Hindlimb muscle (tissue), 1 donor: ENCODE results near the gene FNBP1. TPM values are rescaled to one million over a fixed set of nuclear protein-coding genes. Genes with fewer than 3 reads are reported as not detected.

Experiments
- DNase-seq: peaks from one replicate; pipeline ENCODE4 v3.0.0-alpha.2; 2013
- polyA plus RNA-seq: library from polyadenylated mRNA; unstranded; fragments of 120-200 nt; gene quantifications from one replicate; pipeline ENCODE4 v1.2.1, GENCODE V29; 2013; ENCODE audit not compliant: insufficient read length

Gene FNBP1
- polyA plus RNA-seq, 1 donor: 19.8 TPM

DNA sequence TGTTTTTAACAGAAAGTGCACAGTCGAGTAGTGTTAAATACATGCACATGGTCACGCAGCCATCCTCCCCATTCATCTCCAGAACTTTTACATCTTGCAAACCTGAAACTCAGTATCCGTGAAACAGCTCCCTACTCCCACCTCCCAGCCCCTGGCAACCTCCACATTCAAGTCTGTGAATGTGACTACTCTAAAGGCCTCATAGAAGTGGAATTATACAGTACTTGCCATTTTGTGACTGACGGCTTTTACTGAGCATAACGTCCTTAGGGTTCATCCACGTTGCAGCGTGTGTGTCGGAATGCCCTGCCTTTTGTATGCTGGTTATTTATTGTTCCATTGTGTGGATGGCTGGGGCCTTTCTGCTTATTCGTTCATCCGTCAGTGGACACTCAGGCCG lies 171.9 kb downstream of the FNBP1 start:
- no peak for DNase-seq

DNA sequence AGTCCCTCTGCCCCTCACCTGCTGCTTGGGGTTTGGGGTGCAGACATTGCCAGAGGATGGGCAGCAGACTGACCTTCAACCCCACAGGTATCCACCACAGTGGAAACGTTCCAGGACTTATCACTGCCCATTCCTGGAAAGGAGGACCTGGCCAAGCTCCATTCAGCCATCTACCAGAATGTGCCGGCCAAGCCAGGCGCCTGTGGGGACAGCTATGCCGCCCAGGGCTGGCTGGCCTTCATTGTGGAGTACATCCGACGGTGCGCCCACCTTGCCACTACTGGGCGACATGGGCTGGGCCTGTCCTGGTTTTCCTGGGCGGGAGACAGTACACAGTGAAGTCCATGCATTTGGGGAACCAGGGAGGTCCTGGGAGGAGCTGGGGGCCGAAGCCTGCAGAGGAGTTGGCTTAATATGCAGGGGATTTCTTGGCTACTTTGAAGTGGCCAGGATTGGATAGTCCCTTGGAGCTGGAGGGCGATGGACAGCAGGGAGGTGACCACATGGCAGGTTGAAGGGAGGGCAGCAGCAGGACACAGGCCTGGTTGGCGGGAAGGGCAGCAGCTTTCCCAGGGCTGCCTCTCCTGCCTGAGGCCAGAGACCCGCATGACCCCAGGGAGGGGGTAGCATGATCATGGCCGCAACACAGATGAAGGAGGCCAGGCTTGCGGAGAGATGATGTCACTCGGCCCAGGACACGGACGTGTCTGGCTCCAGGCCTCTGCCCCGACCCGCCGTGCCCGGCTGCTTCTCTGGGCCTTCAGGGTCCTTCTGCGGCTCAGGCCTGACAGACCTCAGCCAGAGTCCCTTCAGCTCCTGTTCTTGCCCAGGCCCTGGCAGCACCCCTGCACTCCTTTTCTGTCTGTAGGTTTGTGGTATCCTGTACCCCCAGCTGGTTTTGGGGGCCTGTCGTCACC lies 173.1 kb downstream of the FNBP1 start:
- DNase-seq: no peak

DNA sequence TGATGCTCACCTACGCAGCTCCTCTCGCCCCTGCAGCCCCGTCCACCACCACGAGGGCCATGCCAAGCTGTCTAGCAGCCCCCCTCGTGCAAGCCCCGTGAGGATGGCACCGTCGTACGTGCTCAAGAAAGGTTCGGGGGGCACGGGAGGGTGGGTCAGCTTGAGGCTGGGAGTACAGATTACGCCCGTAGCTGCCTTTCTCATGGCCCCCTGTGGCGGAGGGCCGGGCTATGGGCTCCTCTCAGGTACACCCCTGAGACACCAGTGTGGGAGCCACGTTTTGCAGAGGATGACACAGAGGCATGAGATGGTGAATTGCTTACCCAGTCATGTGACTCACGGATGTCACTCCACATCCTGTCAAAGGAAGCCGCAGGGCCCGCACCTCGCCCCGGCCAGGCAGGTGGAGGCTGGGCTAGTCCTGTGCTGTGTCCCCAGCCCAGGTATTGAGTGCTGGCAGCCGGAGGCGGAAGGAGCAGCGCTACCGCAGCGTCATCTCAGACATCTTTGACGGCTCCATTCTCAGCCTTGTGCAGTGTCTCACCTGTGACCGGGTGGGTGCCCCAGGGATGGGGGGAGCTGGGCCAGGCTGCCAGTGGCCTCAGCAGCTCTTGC lies 174.0 kb downstream of the FNBP1 start:
- no peak for DNase-seq

DNA sequence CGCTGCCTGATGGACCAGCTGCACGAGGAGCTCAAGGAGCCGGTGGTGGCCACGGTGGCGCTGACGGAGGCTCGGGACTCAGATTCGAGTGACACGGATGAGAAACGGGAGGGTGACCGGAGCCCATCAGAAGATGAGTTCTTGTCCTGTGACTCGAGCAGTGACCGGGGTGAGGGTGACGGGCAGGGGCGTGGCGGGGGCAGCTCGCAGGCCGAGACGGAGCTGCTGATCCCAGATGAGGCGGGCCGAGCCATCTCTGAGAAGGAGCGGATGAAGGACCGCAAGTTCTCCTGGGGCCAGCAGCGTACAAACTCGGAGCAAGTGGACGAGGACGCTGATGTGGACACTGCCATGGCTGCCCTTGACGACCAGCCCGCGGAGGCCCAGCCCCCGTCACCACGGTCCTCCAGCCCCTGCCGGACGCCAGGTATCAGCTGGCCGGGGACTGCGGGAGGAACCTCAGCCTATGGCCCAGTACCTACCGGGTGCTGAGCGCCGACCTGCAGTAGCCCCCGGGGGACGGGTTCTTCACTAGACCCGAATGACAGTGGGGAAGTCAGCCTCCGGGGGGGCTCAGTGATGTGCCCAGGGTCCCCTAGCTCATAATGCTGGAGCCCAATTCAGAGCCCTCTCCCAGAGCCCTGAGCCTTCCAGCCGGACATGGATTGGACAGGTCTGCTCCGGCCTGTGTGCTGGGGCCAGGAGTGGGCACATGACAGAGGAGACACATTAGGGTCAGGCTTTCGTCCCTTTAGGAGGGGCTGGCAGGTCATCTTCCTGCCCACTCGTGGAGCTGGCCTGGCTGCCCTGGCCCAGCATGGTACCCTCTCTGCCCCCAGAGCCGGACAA lies 174.7 kb downstream of the FNBP1 start:
- no peak for DNase-seq

DNA sequence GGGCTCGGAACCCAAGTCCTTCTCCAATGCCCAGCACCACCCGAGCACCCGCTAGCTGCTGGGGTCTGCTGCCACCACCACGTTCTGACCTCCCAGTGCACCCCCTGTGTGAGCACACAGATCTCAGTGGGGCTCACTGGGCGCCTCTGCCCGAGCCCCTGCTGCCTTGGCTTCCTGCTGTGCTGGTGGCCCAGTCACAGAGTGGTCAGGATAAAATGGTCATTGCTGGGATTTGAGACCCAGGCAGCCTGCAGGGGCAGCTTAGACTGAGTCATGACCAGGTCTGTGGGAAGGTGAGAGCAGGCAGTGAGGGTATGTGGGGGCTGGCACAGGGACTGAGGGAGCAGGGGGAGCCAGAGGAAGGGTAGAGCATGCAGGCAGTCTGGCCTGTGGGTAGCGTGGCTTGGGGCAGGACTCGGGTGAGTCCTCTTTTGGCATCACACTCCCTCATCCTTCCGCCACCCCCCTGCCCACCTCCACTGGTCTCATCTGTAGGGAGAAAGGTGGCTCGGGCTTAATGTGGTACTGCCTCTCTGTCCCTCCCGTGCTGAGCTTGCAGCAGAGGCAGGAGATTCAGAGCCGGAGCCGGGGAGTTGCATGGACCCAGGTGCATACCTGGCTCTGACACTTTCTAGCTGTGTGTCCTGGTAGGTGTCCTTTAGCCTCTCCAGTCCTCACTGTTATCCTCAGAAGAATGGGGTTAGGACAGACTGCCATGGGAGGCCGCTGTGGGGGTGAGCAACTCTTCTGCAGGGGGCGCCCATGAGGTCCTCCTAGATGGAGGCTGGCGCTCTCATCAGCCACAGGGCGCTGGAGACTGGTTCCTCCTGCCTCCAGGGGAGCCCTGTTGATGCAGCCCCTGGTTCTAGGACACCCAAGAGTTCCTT lies 175.6 kb downstream of the FNBP1 start:
- DNase-seq: no peak

DNA sequence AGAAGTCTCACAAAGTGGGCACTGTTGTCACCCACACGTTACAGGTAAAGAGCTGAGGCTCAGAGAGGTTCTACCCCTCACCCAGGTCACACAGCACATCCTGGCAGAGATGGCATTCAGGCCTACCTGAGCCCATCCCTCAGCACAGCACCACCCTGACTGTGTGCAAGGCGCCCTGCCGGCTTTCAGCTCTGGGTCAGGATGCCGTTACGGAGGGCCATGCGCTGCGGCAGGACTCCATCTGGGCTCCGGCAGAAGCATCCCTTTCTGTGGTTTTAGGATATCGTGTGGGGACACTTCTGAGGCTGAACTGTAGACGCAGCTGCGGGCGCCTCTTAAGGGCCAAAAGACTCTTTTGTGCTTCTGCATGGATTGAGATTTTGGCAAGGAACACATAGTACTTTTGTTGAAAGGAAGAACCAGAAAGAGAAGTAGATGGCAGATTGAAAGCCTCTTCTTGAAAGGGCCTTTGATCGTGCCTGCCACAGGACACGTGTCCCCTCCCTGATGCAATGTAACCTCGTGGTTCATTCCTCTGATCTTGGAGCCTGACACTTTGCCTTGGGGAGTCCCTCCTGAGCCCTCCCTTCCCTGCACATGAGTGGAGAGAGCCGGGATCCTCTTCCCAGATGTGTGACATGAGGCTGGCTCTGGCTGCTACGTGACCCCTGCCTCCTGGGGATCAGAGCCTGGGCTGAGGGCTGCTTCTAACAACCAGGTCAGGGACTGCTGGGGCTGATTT lies 176.4 kb downstream of the FNBP1 start:
- no peak for DNase-seq

DNA sequence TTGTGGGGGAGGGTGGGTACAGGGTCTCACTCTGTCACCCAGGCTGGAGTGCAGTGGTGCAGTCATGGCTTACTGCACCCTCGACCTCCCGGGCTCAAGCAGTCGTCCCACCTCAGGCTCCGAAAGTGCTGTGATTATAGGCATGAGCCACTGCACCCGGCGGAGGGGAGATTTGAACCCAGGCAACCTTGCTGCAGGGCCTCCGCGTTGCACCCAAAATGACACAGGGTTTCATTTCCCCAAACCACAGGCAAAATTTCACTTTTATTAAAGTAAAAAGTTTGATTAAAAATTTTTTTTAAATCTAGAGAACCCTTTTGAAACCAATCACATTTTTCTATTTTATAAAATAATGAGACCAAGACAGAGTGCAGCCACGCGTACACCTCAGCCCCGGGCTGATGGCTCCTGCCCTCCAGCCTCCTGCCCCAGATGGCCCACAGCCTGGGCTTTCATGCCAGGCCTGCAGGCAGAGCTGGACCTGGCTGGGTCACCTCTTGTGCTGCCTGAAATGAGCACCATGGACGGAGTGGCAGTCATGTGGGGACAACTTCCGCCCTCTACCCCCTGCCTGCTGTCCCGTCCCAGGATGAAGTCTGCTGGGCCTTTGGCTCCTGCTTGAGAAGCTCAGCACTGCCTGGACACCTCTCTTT lies 177.2 kb downstream of the FNBP1 start:
- no peak for DNase-seq

DNA sequence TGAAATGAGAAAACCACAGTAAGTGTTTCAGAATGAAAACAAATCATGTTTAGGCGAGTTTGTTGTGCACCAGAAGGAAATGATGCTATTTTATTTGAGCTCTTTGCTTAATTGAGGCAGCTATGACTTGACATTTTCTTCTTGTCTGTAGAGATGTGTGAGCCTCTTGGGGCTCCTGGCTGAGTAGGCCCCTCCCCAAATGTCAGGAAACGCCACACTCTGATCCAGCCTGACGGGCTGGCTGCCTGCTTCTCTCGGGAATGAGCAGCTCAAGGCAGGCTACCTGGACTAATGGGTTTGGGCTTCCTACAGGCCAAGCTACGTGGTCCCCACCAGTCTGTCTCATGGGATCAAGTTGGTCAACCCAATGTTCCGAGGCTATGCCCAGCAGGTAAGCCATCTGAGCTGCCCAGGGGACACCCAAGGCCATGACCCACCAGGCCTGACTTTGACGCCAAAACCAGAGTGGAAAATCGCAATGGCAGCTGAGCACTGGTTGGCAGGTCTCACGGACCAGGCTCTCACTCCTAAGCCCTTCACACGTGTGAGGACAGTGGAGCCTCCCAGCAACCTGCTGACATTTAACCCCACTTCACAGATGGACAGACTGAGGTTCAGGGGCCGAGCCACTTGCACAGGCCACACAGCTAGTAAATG lies 177.9 kb downstream of the FNBP1 start:
- no peak for DNase-seq

DNA sequence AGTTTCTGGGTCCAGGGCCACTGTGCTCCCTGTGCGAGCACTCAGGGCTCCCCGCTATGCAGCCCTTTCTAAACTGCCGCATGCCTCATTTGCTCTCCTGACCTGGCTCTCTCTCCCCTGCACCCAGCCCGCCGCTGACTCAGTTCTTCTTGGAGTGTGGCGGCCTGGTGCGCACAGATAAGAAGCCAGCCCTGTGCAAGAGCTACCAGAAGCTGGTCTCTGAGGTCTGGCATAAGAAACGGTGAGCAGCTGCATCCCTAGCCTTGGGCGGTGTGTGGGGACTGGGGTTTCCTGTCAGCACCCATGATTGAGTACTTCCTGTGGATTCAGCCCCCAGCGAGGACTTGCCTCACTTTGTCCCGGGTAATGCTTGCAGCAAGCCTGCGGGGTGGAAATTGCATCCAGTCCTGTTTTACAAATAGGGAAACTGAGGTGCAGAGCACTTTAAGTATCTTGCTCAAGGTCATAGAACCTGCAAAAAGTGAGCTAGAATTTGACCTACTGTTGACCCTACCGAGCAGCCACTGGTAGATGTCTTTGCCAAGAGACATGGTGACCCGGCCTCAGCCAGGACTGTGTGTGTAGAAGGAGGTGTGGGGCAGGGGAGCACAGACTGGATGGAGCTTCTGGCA lies 179.8 kb downstream of the FNBP1 start:
- no peak for DNase-seq

DNA sequence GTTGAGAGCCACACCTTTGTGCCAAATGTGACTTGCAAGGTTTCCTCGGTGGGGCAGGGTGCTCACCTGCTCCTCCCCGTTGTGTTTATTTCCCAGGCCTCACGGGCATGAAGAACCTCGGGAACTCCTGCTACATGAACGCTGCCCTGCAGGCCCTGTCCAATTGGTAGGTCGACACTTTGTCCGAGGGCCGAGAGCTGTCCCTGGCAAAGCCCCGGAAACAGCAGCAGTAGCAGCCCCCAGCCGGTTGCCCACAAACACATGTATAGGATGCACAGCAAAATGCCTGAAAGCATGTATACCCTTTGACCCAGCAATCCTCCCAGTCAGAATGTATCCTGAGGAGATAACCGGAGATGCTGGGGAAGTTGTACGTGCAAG lies 181.6 kb downstream of the FNBP1 start:
- no peak for DNase-seq

DNA sequence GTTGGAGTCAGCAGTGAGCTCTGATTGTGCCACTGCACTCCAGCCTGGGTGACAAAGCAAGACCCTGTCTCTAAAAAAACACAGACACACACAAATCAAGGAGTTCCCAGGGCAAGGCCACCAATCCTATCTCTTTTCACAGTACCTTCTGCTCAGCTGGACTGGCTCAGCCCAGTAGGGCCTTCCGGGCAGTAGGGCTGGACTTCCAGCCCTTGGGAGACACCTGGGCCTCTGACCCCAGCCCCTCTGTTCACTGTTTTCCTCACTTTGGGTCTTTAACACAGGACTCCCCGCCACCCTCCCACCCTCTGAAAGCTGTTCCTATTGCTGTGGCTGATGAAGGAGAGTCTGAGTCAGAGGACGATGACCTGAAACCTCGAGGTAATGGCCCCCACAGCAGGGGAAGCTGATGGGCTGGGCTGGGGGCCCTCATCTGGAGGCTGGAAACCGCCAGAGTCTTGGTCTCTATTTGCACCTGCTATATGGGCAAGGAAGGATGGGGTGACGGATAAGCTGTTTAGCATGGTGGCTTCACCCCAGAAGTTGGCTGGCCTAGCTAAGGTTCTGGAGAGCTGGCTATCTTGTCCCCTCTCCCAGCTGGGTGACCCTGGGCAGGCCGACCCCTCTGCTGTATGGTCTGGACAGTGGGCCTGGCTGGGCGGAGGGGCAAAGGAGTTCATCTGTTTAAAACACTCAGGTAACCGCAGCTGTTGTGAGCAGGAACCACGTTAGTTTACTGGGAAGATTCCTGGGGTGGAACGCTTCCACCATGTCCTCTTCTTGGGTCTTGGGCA lies 182.1 kb downstream of the FNBP1 start:
- DNase-seq: no peak

DNA sequence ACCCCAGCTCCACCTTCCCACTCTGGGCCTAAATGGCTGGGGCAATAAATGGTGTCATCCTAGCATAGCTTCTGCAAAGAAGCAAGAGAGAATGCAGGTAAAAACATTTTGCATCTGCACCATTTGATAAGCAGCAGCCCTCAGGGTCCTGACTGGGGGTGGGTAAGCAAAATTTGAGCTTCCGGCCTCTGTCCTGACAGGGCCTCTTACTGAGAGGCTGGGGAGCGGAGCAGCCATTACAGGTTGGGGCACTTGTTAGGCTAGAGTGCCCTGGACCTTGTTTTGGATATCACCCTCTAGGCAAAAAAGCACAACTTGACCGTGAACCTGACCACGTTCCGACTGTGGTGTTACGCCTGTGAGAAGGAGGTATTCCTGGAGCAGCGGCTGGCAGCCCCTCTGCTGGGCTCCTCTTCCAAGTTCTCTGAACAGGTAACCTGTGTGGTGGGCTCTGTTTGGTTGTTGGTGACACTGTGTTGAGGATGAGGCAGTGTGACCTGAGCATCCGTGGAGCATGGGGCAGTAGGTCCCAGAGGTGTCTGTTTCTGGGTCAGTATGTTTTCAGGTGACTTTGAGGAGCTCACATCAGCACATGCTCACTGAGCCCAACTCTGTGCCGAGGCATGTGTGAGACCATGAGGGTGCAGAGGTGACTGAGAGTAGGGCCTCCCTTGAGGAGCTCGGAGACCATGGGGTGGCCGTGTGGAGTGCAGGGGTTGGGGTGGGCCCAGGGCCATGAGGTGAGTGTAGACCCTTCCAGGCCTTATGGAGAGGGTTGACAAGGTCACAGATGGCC lies 184.6 kb downstream of the FNBP1 start:
- no peak for DNase-seq

DNA sequence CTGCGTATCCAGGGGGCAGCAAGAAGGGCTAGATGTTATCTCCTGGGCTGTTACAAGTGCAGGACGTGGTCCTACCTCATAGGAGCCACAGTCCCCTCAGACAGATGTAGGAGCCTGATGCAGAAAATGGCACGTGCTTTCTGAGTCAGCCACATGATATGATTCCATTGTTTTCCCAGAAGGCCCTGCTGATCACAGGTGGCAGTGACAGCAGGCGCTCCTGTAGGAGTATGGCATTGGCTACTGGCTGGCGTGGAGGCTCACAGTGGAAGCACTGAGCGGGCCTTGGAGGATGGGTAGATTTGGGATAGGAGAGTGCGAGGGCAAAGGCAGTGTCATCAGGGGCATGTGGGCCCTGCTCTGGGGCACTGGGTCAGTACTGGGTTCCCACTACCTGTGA lies 185.8 kb downstream of the FNBP1 start:
- DNase-seq: no peak

DNA sequence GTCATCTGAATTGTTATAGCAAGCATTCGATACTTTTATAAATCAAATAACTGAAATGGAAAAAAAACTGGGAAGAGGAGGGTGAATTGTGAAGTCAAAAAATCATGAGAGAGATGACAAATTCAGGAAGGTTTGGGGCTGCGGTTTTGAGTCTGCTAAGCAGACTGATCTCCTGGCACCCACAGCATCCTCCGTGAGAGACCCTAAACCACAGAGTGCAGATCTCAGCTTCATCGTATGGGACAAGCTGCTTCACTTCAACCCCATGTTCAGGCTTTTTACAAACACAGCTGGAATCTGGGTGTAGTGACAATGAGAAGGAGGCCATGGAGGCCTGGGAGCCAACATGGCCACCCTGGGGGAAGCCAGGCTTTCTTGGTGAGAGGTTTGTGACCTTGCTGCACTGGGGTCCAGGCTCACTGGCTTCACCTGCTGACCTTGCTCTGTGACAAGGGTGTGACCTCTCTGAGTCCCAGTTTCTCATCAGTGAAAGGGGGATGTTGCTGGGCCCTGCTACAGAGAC lies 188.3 kb downstream of the FNBP1 start:
- DNase-seq: no peak

DNA sequence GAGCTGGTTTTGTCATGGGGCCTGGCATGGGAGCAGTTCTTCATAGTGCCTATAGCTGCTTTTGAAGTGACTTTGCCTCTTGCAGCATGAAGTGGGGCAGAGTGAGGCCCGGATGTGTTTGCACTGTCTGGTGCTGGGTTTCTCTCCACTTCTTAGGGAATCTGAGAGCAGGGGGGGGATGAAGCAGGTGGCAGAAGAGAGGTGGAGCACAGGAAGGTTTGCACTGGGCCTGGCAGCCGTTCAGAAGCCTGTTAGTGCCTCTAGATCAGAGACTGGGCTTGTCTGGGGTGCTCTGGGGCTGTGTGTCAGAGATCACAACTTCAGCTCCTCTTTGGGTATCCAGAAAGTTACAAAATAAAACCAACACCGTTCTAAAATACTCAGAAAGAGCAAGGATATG lies 189.4 kb downstream of the FNBP1 start:
- DNase-seq: no peak

DNA sequence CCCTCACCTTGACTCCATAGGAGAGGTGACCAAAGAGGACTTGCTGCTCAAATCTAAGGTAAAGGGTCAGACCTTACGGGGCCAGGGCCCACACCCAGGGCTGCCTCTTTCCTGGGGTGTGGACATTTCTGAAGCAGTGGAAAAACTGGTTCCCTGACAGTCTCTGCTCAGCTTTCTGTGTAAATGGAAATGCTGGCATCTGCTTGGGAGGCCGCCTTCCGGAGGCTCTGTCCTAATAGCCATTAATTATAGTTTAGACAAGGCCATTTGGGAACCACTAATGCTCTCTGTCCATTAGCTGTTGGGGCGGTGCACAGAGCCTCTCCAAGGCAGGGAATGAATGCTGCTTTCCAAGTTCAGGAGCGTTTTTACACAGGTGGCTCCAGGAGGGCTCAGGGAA lies 190.4 kb downstream of the FNBP1 start:
- no peak for DNase-seq

DNA sequence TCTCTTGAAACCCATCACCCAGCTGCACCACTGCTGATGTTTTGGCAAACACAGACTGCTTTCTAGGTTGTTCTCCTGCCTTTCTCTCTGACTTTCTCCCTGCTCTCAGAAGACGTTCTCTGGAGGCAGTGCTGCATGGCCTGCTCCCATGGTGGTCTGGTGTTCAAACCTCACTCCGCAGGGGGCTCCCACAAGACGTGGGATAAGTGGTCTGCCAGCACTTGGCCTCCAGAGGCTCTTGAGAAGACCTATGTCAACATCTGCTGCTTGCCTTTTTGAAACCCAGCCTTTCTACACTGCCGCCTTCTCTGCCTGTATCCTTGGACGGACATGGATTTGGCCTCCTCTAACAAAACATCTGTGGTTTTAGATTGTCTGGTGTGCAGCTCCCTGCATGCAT lies 191.2 kb downstream of the FNBP1 start:
- DNase-seq: no peak
